NCI-H510A treated with DMSO at 0.1 percent for 48 hours (cell line): Measurements from ENCODE around the gene TUBA4A.
"Not testable (repeated sequence)": the region's sequence is repeated elsewhere in the genome, so short reads cannot be mapped to it uniquely, and the experiment has no call there.

ENCODE experiments used
- DNase-seq: peaks from one replicate; lab custom pipeline; 2025; lab: John Stamatoyannopoulos, UW

The TUBA4A gene

GRCh38 chr2:219253753-219254589, at the start of gene TUBA4A:
TSS of gene TUBA4A (minus strand) at chr2:219253918. CDS start at chr2:219253858, 60 bp downstream.
- DNase-seq, result peak; percentile 71

- DNase-seq, result no peak
Measured at GRCh38 chr2:219302412-219302968, 48.8 kb upstream of the TUBA4A start.

GRCh38 chr2:219300022-219300421, 46.3 kb upstream of the TUBA4A start:
- no peak for DNase-seq

- no peak for DNase-seq
Measured at GRCh38 chr2:219299372-219299760, 45.6 kb upstream of the TUBA4A start.

- DNase-seq, result peak; percentile 76
Measured at GRCh38 chr2:219298759-219299371, 45.1 kb upstream of the TUBA4A start.

- DNase-seq, result no peak
Measured at GRCh38 chr2:219297766-219298456, 44.2 kb upstream of the TUBA4A start.

GRCh38 chr2:219296631-219297391, 43.1 kb upstream of the TUBA4A start:
- DNase-seq, result no peak

- no peak for DNase-seq
Measured at GRCh38 chr2:219296142-219296541, 42.4 kb upstream of the TUBA4A start.

GRCh38 chr2:219294356-219295351, 40.9 kb upstream of the TUBA4A start:
- DNase-seq, result no peak

- no peak for DNase-seq
Measured at GRCh38 chr2:219293736-219294231, 40.1 kb upstream of the TUBA4A start.

- no peak for DNase-seq
Measured at GRCh38 chr2:219292616-219293015, 38.9 kb upstream of the TUBA4A start.

- no peak for DNase-seq
Measured at GRCh38 chr2:219291910-219292490, 38.3 kb upstream of the TUBA4A start.

- no peak for DNase-seq
Measured at GRCh38 chr2:219291394-219291793, 37.7 kb upstream of the TUBA4A start.

- no peak for DNase-seq
Measured at GRCh38 chr2:219290381-219291171, 36.9 kb upstream of the TUBA4A start.

GRCh38 chr2:219289537-219290361, 36.0 kb upstream of the TUBA4A start:
- DNase-seq, result no peak

- no peak for DNase-seq
Measured at GRCh38 chr2:219289195-219289536, 35.4 kb upstream of the TUBA4A start.

GRCh38 chr2:219287580-219288265, 34.0 kb upstream of the TUBA4A start:
- no peak for DNase-seq

- not testable (repeated sequence) for DNase-seq
Measured at GRCh38 chr2:219287116-219287440, 33.4 kb upstream of the TUBA4A start.
